Endothelial cell (in vitro differentiated cells): ENCODE data around the gene XIRP2. TPM values are rescaled to one million over a fixed set of nuclear protein-coding genes. Genes with fewer than 3 reads are reported as not detected.

Experiments used
- DNase-seq: peaks from one replicate; pipeline ENCODE4 v3.0.0; 2021; ENCODE audit warnings: low spot score
- H3K27ac Mint-ChIP-seq: one replicate; pipeline ENCODE4 v1.8.0; 2021; ENCODE audit warnings: mixed read lengths, inconsistent platforms; ENCODE audit not compliant: unreplicated experiment
- H3K27me3 Mint-ChIP-seq: one replicate; pipeline ENCODE4 v1.8.0; 2021; ENCODE audit warnings: mild to moderate bottlenecking, moderate library complexity, mixed read lengths, inconsistent platforms; ENCODE audit not compliant: unreplicated experiment
- H3K36me3 Mint-ChIP-seq: one replicate; pipeline ENCODE4 v1.8.0; 2021; ENCODE audit warnings: mild to moderate bottlenecking, low read depth, mixed read lengths, inconsistent platforms; ENCODE audit not compliant: unreplicated experiment
- H3K4me1 Mint-ChIP-seq: one replicate; pipeline ENCODE4 v1.8.0; 2021; ENCODE audit warnings: mild to moderate bottlenecking, mixed read lengths, inconsistent platforms; ENCODE audit not compliant: unreplicated experiment
- H3K4me3 Mint-ChIP-seq: one replicate; pipeline ENCODE4 v1.8.0; 2021; ENCODE audit warnings: mild to moderate bottlenecking, mixed read lengths, inconsistent platforms; ENCODE audit not compliant: unreplicated experiment
- H3K9me3 Mint-ChIP-seq: one replicate; pipeline ENCODE4 v1.8.0; 2021; ENCODE audit warnings: mixed read lengths, inconsistent platforms; ENCODE audit not compliant: unreplicated experiment
- total RNA-seq: library from RNA; stranded (reverse); fragmentation: NEBNext Ultra II Directional; extraction: Animal tissue kit (Norgen Biotek cat#: 25700); gene quantifications from one replicate; pipeline ENCODE4 v1.2.1, GENCODE V29; 2021; ENCODE audit not compliant: unreplicated experiment
- TF ChIP-seq, protein P1 (sequence below): fragments of 200-600 bp; sonication (generic); IDR thresholded peaks from one replicate; pipeline ENCODE4 v1.5.0; 2021; ENCODE audit warnings: antibody characterized with exemption; ENCODE audit not compliant: unreplicated experiment

XIRP2 gene
- total RNA-seq, 1 donor from 2014 or later: 5.5 TPM

DNA sequence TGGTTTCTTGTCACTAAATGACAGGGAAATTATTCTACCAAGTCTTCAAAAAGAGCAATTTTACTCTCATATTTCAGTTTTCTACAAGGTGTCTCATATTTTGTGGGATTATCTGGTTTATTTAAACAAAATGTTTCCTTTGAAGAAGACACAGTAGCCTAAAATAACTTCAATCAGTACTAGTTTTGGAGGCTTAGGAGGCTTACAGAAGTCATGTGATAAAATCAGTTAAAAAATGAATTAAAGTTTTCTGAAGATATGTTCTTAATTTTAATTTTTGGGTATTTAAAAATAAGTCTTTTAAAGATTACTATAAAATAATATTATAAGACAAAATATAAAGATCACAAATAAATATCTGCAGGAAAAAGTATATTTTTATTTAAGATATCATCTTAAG, 95.9 kb downstream of the XIRP2 start:
- TF ChIP-seq, protein P1, sequence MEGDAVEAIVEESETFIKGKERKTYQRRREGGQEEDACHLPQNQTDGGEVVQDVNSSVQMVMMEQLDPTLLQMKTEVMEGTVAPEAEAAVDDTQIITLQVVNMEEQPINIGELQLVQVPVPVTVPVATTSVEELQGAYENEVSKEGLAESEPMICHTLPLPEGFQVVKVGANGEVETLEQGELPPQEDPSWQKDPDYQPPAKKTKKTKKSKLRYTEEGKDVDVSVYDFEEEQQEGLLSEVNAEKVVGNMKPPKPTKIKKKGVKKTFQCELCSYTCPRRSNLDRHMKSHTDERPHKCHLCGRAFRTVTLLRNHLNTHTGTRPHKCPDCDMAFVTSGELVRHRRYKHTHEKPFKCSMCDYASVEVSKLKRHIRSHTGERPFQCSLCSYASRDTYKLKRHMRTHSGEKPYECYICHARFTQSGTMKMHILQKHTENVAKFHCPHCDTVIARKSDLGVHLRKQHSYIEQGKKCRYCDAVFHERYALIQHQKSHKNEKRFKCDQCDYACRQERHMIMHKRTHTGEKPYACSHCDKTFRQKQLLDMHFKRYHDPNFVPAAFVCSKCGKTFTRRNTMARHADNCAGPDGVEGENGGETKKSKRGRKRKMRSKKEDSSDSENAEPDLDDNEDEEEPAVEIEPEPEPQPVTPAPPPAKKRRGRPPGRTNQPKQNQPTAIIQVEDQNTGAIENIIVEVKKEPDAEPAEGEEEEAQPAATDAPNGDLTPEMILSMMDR: no peak
- no peak overlapping the region for H3K27ac Mint-ChIP-seq
- no peak overlapping the region for H3K4me3 Mint-ChIP-seq
- no peaks in the 10 kb centered on the region for H3K27me3 Mint-ChIP-seq
- no peaks in the 10 kb centered on the region for H3K9me3 Mint-ChIP-seq
- DNase-seq: no peak
- no peaks in the 10 kb centered on the region for H3K4me1 Mint-ChIP-seq
- H3K36me3 Mint-ChIP-seq: no peaks in the 10 kb centered on the region

DNA sequence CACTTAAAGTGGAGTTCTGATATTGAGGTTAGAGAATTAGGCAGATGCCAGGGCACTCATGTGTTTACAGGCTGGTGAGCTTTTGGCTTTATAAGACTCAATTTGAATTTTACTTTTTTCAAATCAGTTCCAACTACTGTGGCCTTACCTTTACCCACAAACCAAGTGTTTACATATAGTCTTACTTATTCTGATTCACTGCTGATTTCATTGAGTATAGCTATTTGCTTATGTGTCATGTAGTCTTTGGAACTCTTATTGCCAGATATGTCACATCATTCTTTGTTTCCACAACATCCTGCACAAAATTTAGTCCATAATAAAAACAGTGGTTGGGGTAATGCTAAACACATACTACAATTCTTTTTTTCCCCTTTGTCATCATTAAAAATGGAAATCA, 96.5 kb downstream of the XIRP2 start:
- no peak for DNase-seq
- Mint-ChIP-seq H3K4me1 (no peaks in the 10 kb centered on the region), H3K36me3 (no peaks in the 10 kb centered on the region), H3K4me3 (no peak overlapping the region), H3K27me3 (no peaks in the 10 kb centered on the region), H3K9me3 (no peaks in the 10 kb centered on the region), H3K27ac (no peak overlapping the region)
- TF ChIP-seq, protein P1: no peak

DNA sequence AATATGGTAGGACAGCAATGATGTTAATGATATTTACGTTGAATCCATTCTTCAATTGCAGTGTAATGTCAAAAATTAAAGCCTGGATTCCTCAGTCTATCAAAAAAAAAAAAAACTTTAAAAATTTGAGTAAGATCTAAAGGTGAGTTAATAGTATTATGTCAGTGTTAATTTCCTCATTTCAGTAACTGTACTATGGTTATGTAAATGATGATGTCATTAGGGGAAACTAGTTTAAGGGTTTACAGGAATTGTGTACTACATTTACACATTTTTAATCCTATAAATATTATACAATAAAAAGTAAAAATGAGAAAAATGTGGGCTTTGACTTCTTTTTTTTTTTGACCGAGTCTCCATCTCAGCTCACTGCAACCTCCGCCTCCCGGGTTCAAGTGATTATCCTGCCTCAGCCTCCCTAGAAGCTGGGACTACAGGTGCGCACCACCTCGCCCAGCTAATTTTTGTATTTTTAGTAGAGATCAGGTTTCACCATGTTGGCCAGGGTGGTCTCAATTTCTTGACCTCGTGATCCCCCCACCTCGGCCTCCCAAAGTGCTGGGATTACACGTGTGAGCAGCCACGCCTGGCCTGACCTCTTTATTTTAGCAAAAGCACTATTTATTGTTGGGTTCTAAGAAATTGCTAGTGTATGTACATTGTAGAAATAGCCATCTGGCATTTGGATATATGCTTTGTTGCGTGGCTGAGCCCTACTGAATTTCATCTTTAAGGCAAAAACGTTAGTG, 106.5 kb downstream of the XIRP2 start:
- TF ChIP-seq, protein P1: no peak
- no peaks in the 10 kb centered on the region for H3K9me3 Mint-ChIP-seq
- no peak for DNase-seq
- no peak overlapping the region for H3K27ac Mint-ChIP-seq
- no peak overlapping the region for H3K4me3 Mint-ChIP-seq
- H3K4me1 Mint-ChIP-seq: no peaks in the 10 kb centered on the region
- H3K27me3 Mint-ChIP-seq: no peaks in the 10 kb centered on the region
- no peaks in the 10 kb centered on the region for H3K36me3 Mint-ChIP-seq

DNA sequence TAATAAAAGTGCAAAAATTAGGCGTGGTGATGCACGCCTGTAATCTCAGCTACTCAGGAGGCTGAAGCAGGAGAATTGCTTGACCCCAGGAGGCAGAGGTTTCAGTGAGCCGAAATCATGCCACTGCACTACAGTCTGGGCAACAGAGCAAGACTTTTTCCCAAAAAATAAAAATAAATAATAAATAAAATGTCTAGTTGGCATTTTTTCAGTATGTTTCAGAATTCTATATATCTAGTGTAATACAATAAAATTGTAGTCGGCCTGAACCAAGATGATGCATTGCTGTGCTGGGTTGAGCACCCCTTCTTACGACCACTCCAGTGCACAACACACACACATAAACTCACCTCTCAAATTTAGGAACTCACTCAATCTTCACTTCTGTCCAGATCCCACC, 108.2 kb downstream of the XIRP2 start:
- DNase-seq: no peak
- Mint-ChIP-seq H3K27me3 (no peaks in the 10 kb centered on the region), H3K4me3 (no peak overlapping the region), H3K36me3 (no peaks in the 10 kb centered on the region), H3K27ac (no peak overlapping the region), H3K9me3 (no peaks in the 10 kb centered on the region), H3K4me1 (no peaks in the 10 kb centered on the region)
- TF ChIP-seq, protein P1: no peak

DNA sequence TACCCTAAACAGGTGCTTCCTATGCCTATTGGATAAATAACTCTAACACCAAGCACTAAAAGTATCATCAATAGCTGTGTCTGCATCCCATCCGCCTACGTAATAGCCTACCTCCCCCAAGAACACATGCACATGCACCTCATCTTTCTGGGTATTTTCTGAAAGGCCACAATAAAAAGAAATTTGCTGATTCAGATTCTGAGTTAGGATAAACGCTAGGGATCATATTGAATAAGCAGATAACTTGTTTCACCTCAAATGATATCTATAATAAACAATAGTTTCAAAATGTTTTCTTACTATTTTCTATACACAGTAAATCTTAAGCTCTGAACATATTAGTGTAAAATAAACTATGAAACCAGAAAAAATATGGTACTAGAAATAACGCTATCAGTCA, 112.9 kb downstream of the XIRP2 start:
- no peaks in the 10 kb centered on the region for H3K4me1 Mint-ChIP-seq
- H3K27ac Mint-ChIP-seq: no peak overlapping the region
- TF ChIP-seq, protein P1: no peak
- no peak overlapping the region for H3K4me3 Mint-ChIP-seq
- H3K9me3 Mint-ChIP-seq: no peaks in the 10 kb centered on the region
- H3K36me3 Mint-ChIP-seq: no peaks in the 10 kb centered on the region
- no peak for DNase-seq
- no peaks in the 10 kb centered on the region for H3K27me3 Mint-ChIP-seq
